T-helper 1 cell (primary cell): ENCODE data around the gene UBL5.
"Not testable (repeated sequence)": the region's sequence is repeated elsewhere in the genome, so short reads cannot be mapped to it uniquely, and the experiment has no call there.

Source experiments
- DNase-seq, 5 donors: peaks; one replicate each; pipeline ENCODE4 v3.0.0-alpha.2; 2012 to 2020

UBL5 gene

GRCh38 chr19:9818175-9818733 lies 9.5 kb upstream of the UBL5 start:
- DNase-seq = no peak

- peak; percentile 100 for DNase-seq
Measured at GRCh38 chr19:9818734-9819595, 8.8 kb upstream of the UBL5 start, which contains the start of gene FBXL12. TSS of gene FBXL12 (minus strand) at chr19:9819079. CDS start at chr19:9818813, 266 bp downstream.

- DNase-seq = no peak
Measured at GRCh38 chr19:9819596-9819909, 8.2 kb upstream of the UBL5 start.

GRCh38 chr19:9820034-9820433 lies 7.7 kb upstream of the UBL5 start:
- DNase-seq = not testable (repeated sequence)

GRCh38 chr19:9823816-9824215 lies 3.9 kb upstream of the UBL5 start:
- DNase-seq = no peak

GRCh38 chr19:9828551-9829063 lies 889 bp downstream of the UBL5 start:
- DNase-seq = no peak

GRCh38 chr19:9834307-9834725 lies 6.6 kb downstream of the UBL5 start:
- no peak for DNase-seq

GRCh38 chr19:9834726-9835506 lies 7.2 kb downstream of the UBL5 start, which contains the start of gene PIN1:
TSS of gene PIN1 (plus strand) at chr19:9835318. CDS start at chr19:9835345, 27 bp downstream.
- DNase-seq = peak; percentile 99

- DNase-seq = no peak
Measured at GRCh38 chr19:9835507-9835949, 7.8 kb downstream of the UBL5 start.

GRCh38 chr19:9836021-9836420 lies 8.3 kb downstream of the UBL5 start:
- no peak for DNase-seq

GRCh38 chr19:9838324-9838723 lies 10.6 kb downstream of the UBL5 start:
- no peak for DNase-seq

- no peak for DNase-seq
Measured at GRCh38 chr19:9839415-9839814, 11.7 kb downstream of the UBL5 start.

- DNase-seq = no peak
Measured at GRCh38 chr19:9842834-9843625, 15.3 kb downstream of the UBL5 start.

GRCh38 chr19:9843626-9844273 lies 16.0 kb downstream of the UBL5 start:
- DNase-seq = not testable (repeated sequence)

GRCh38 chr19:9847087-9847671 lies 19.5 kb downstream of the UBL5 start:
- DNase-seq = no peak

- peak in 2 of 5 donors; percentile 27 to 35 for DNase-seq
Measured at GRCh38 chr19:9848060-9848459, 20.3 kb downstream of the UBL5 start.

- no peak for DNase-seq
Measured at GRCh38 chr19:9848762-9849161, 21.0 kb downstream of the UBL5 start.

- DNase-seq = no peak
Measured at GRCh38 chr19:9849791-9850190, 22.1 kb downstream of the UBL5 start.

- DNase-seq = no peak
Measured at GRCh38 chr19:9850235-9850959, 22.7 kb downstream of the UBL5 start.

GRCh38 chr19:9854282-9854846 lies 26.6 kb downstream of the UBL5 start:
- DNase-seq = no peak
